ENCODE measurements around the gene WDR82.
"Not testable (repeated sequence)": the region's sequence is repeated elsewhere in the genome, so short reads cannot be mapped to it uniquely, and the experiment has no call there.

WDR82 gene

GRCh38 chr3:52288674-52289073 lies 10.2 kb upstream of the WDR82 start:
- DNase-seq, result no peak

- no peak for DNase-seq
Observed at GRCh38 chr3:52286777-52287110, 8.3 kb upstream of the WDR82 start.

GRCh38 chr3:52284051-52284450 lies 5.6 kb upstream of the WDR82 start:
- not testable (repeated sequence) for DNase-seq

GRCh38 chr3:52283306-52283705 lies 4.9 kb upstream of the WDR82 start:
- DNase-seq, result no peak

GRCh38 chr3:52281981-52282801 lies 3.7 kb upstream of the WDR82 start:
- peak; percentile 26 for DNase-seq

- no peak for DNase-seq
Observed at GRCh38 chr3:52280050-52280461, 1.6 kb upstream of the WDR82 start.

GRCh38 chr3:52279596-52279995 lies 1.1 kb upstream of the WDR82 start:
- DNase-seq, result no peak

- DNase-seq, result peak; percentile 71
Observed at GRCh38 chr3:52277972-52278509, 408 bp downstream of the WDR82 start.

- DNase-seq, result peak; percentile 82
Observed at GRCh38 chr3:52277071-52277964, 1.1 kb downstream of the WDR82 start.

- not testable (repeated sequence) for DNase-seq
Observed at GRCh38 chr3:52274781-52275180, 3.7 kb downstream of the WDR82 start.

- no peak for DNase-seq
Observed at GRCh38 chr3:52272831-52273230, 5.6 kb downstream of the WDR82 start.

- not testable (repeated sequence) for DNase-seq
Observed at GRCh38 chr3:52272172-52272571, 6.3 kb downstream of the WDR82 start.

GRCh38 chr3:52270252-52270754 lies 8.1 kb downstream of the WDR82 start:
- peak; percentile 62 for DNase-seq

GRCh38 chr3:52269776-52270175 lies 8.7 kb downstream of the WDR82 start:
- peak; percentile 72 for DNase-seq

GRCh38 chr3:52268036-52268435 lies 10.4 kb downstream of the WDR82 start:
- DNase-seq, result no peak

GRCh38 chr3:52265387-52265786 lies 13.1 kb downstream of the WDR82 start:
- no peak for DNase-seq

- DNase-seq, result no peak
Observed at GRCh38 chr3:52262447-52262846, 16.0 kb downstream of the WDR82 start.

GRCh38 chr3:52259448-52259847 lies 19.0 kb downstream of the WDR82 start:
- no peak for DNase-seq

- no peak for DNase-seq
Observed at GRCh38 chr3:52259035-52259434, 19.4 kb downstream of the WDR82 start.

GRCh38 chr3:52257911-52258310 lies 20.5 kb downstream of the WDR82 start:
- no peak for DNase-seq

- DNase-seq, result no peak
Observed at GRCh38 chr3:52256622-52257021, 21.8 kb downstream of the WDR82 start.

GRCh38 chr3:52256159-52256558 lies 22.3 kb downstream of the WDR82 start:
- no peak for DNase-seq

- no peak for DNase-seq
Observed at GRCh38 chr3:52254608-52255007, 23.8 kb downstream of the WDR82 start.
